Measurements from ENCODE around the gene CYB561. TPM values are rescaled to one million over a fixed set of nuclear protein-coding genes. Genes with fewer than 3 reads are reported as not detected.
A peak's percentile ranks its signal among the peaks of the same experiment; 100 is the strongest.

Gene CYB561
- total RNA-seq, 3 donors from 2014 or later: 6.4 to 9.9 (median 8.8) TPM

- no peaks in the 10 kb centered on the region for H3K27me3 Mint-ChIP-seq (ENCODE audit: low read depth)
These were observed 2.5 kb upstream of the CYB561 start for GRCh38 chr17:63448655-63449054.

GRCh38 chr17:63447471-63448009 is 1.4 kb upstream of the CYB561 start:
- Mint-ChIP-seq H3K9me3 (no peaks in the 10 kb centered on the region), H3K4me1 (ENCODE audit: low read depth) (peaks cover 28% of the 10 kb centered on the region), H3K36me3 (ENCODE audit: insufficient read depth) (no peaks in the 10 kb centered on the region), H3K27me3 (ENCODE audit: low read depth) (no peaks in the 10 kb centered on the region), H3K4me3 (peak overlapping the region; percentile 73)
- DNase-seq (no peak), ATAC-seq (no peak)

More at GRCh38 chr17:63448655-63449054, 2.5 kb upstream of the CYB561 start:
- Mint-ChIP-seq H3K4me1 (ENCODE audit: low read depth) (peaks cover 28% of the 10 kb centered on the region), H3K9me3 (no peaks in the 10 kb centered on the region), H3K36me3 (ENCODE audit: insufficient read depth) (no peaks in the 10 kb centered on the region), H3K4me3 (peak overlapping the region; percentile 33)
- DNase-seq: no peak
- ATAC-seq: no peak

GRCh38 chr17:63446753-63447470 is 806 bp upstream of the CYB561 start:
- H3K9me3 Mint-ChIP-seq: no peaks in the 10 kb centered on the region
- H3K4me1 Mint-ChIP-seq (ENCODE audit: low read depth): peaks cover 30% of the 10 kb centered on the region
- ATAC-seq (peak; percentile 8 to 27), DNase-seq (peak; percentile 42)
- H3K36me3 Mint-ChIP-seq (ENCODE audit: insufficient read depth): no peaks in the 10 kb centered on the region
- H3K4me3 Mint-ChIP-seq: peak overlapping the region; percentile 73
- no peaks in the 10 kb centered on the region for H3K27me3 Mint-ChIP-seq (ENCODE audit: low read depth)

- Mint-ChIP-seq H3K4me1 (ENCODE audit: low read depth) (peaks cover 36% of the 10 kb centered on the region), H3K9me3 (no peaks in the 10 kb centered on the region), H3K4me3 (peak overlapping the region; percentile 74), H3K36me3 (ENCODE audit: insufficient read depth) (no peaks in the 10 kb centered on the region), H3K27me3 (ENCODE audit: low read depth) (no peaks in the 10 kb centered on the region)
- ATAC-seq (peak; percentile 51 to 54), DNase-seq (peak; percentile 68)
These were observed 544 bp downstream of the CYB561 start for GRCh38 chr17:63445571-63445953.

- Mint-ChIP-seq H3K4me1 (ENCODE audit: low read depth) (peaks cover 37% of the 10 kb centered on the region), H3K9me3 (no peaks in the 10 kb centered on the region), H3K36me3 (ENCODE audit: insufficient read depth) (no peaks in the 10 kb centered on the region), H3K27me3 (ENCODE audit: low read depth) (no peaks in the 10 kb centered on the region), H3K4me3 (peak overlapping the region; percentile 74)
- DNase-seq: no peak
- ATAC-seq: no peak
These were observed 1.0 kb downstream of the CYB561 start for GRCh38 chr17:63445065-63445464.

GRCh38 chr17:63444457-63444856 is 1.6 kb downstream of the CYB561 start:
- H3K4me3 Mint-ChIP-seq: peak overlapping the region; percentile 74
- ATAC-seq (no peak), DNase-seq (no peak)
- no peaks in the 10 kb centered on the region for H3K27me3 Mint-ChIP-seq (ENCODE audit: low read depth)
- peaks cover 40% of the 10 kb centered on the region for H3K4me1 Mint-ChIP-seq (ENCODE audit: low read depth)
- H3K36me3 Mint-ChIP-seq (ENCODE audit: insufficient read depth): no peaks in the 10 kb centered on the region
- H3K9me3 Mint-ChIP-seq: no peaks in the 10 kb centered on the region

GRCh38 chr17:63443053-63443452 is 3.1 kb downstream of the CYB561 start:
- Mint-ChIP-seq H3K4me1 (ENCODE audit: low read depth) (peaks cover 42% of the 10 kb centered on the region), H3K36me3 (ENCODE audit: insufficient read depth) (no peaks in the 10 kb centered on the region), H3K27me3 (ENCODE audit: low read depth) (no peaks in the 10 kb centered on the region), H3K9me3 (no peaks in the 10 kb centered on the region), H3K4me3 (no peak overlapping the region)
- ATAC-seq: no peak
- no peak for DNase-seq

- Mint-ChIP-seq H3K36me3 (ENCODE audit: insufficient read depth) (no peaks in the 10 kb centered on the region), H3K27me3 (ENCODE audit: low read depth) (no peaks in the 10 kb centered on the region), H3K9me3 (no peaks in the 10 kb centered on the region), H3K4me1 (ENCODE audit: low read depth) (peaks cover 39% of the 10 kb centered on the region), H3K4me3 (no peak overlapping the region)
- no peak for ATAC-seq
- no peak for DNase-seq
These were observed 3.5 kb downstream of the CYB561 start for GRCh38 chr17:63442549-63443035.

- Mint-ChIP-seq H3K4me1 (ENCODE audit: low read depth) (peaks cover 34% of the 10 kb centered on the region), H3K27me3 (ENCODE audit: low read depth) (no peaks in the 10 kb centered on the region), H3K36me3 (ENCODE audit: insufficient read depth) (no peaks in the 10 kb centered on the region), H3K9me3 (no peaks in the 10 kb centered on the region), H3K4me3 (no peak overlapping the region)
- DNase-seq: no peak
- no peak for ATAC-seq
These were observed 4.0 kb downstream of the CYB561 start for GRCh38 chr17:63442074-63442473.

GRCh38 chr17:63441654-63442053 is 4.5 kb downstream of the CYB561 start:
- Mint-ChIP-seq H3K4me1 (ENCODE audit: low read depth) (peaks cover 34% of the 10 kb centered on the region), H3K36me3 (ENCODE audit: insufficient read depth) (no peaks in the 10 kb centered on the region), H3K9me3 (no peaks in the 10 kb centered on the region), H3K4me3 (no peak overlapping the region), H3K27me3 (ENCODE audit: low read depth) (no peaks in the 10 kb centered on the region)
- no peak for ATAC-seq
- DNase-seq: no peak

GRCh38 chr17:63440770-63441335 is 5.3 kb downstream of the CYB561 start:
- Mint-ChIP-seq H3K9me3 (no peaks in the 10 kb centered on the region), H3K4me3 (no peak overlapping the region), H3K36me3 (ENCODE audit: insufficient read depth) (no peaks in the 10 kb centered on the region), H3K27me3 (ENCODE audit: low read depth) (no peaks in the 10 kb centered on the region), H3K4me1 (ENCODE audit: low read depth) (peaks cover 38% of the 10 kb centered on the region)
- no peak for ATAC-seq
- no peak for DNase-seq

- ATAC-seq (peak in 1 of 2 donors; percentile 45), DNase-seq (no peak)
- H3K4me1 Mint-ChIP-seq (ENCODE audit: low read depth): peaks cover 39% of the 10 kb centered on the region
- no peaks in the 10 kb centered on the region for H3K36me3 Mint-ChIP-seq (ENCODE audit: insufficient read depth)
- no peaks in the 10 kb centered on the region for H3K27me3 Mint-ChIP-seq (ENCODE audit: low read depth)
- H3K9me3 Mint-ChIP-seq: no peaks in the 10 kb centered on the region
- H3K4me3 Mint-ChIP-seq: peak overlapping the region; percentile 64
These were observed 5.9 kb downstream of the CYB561 start for GRCh38 chr17:63440127-63440769.

- peak overlapping the region; percentile 64 for H3K4me3 Mint-ChIP-seq
- H3K36me3 Mint-ChIP-seq (ENCODE audit: insufficient read depth): no peaks in the 10 kb centered on the region
- H3K27me3 Mint-ChIP-seq (ENCODE audit: low read depth): no peaks in the 10 kb centered on the region
- H3K4me1 Mint-ChIP-seq (ENCODE audit: low read depth): peaks cover 38% of the 10 kb centered on the region
- no peak for DNase-seq
- no peaks in the 10 kb centered on the region for H3K9me3 Mint-ChIP-seq
- no peak for ATAC-seq
These were observed 6.4 kb downstream of the CYB561 start for GRCh38 chr17:63439687-63440086.

GRCh38 chr17:63438092-63439051 is 7.7 kb downstream of the CYB561 start:
- DNase-seq: no peak
- no peaks in the 10 kb centered on the region for H3K36me3 Mint-ChIP-seq (ENCODE audit: insufficient read depth)
- H3K9me3 Mint-ChIP-seq: no peaks in the 10 kb centered on the region
- H3K4me1 Mint-ChIP-seq (ENCODE audit: low read depth): peaks cover 45% of the 10 kb centered on the region
- ATAC-seq: no peak
- peak overlapping the region; percentile 31 for H3K4me3 Mint-ChIP-seq
- H3K27me3 Mint-ChIP-seq (ENCODE audit: low read depth): no peaks in the 10 kb centered on the region
